Mesodermal cell (in vitro differentiated cells): ENCODE data around the gene TSEN54. TPM values are rescaled to one million over a fixed set of nuclear protein-coding genes. Genes with fewer than 3 reads are reported as not detected.

Experiments used
- H3K27ac ChIP-seq: 2 replicates; pipeline ENCODE4 v1.7.0; 2013; ENCODE audit warnings: mild to moderate bottlenecking, low read depth, low read length, moderate library complexity; ENCODE audit not compliant: severe bottlenecking
- H3K36me3 ChIP-seq: 2 replicates; pipeline ENCODE4 v1.7.1; 2013; ENCODE audit warnings: mild to moderate bottlenecking, low read length, moderate library complexity; ENCODE audit not compliant: control insufficient read depth, insufficient read depth
- H3K4me1 ChIP-seq: one replicate; pipeline ENCODE4 v1.7.1; 2013; ENCODE audit warnings: mild to moderate bottlenecking, low read length; ENCODE audit not compliant: insufficient read depth, control insufficient read depth, poor library complexity, severe bottlenecking
- H3K4me3 ChIP-seq: 2 replicates; pipeline ENCODE4 v1.7.0; 2013; ENCODE audit warnings: low read length, control low read depth, mild to moderate bottlenecking; ENCODE audit not compliant: insufficient read depth, poor library complexity, severe bottlenecking; ENCODE audit errors: extremely low read depth
- H3K9me3 ChIP-seq: 2 replicates; pipeline ENCODE4 v1.7.1; 2013; ENCODE audit warnings: mild to moderate bottlenecking, low read length, moderate library complexity; ENCODE audit not compliant: control insufficient read depth
- WGBS, 2 experiments: methylation state at CpG; one replicate each; pipeline ENCODE4 v1.1.5; 2013; ENCODE audit warnings: missing lambda C conversion rate in 2 of 2; ENCODE audit not compliant: insufficient coverage in 2 of 2; 5-methylcytosine and 5-hydroxymethylcytosine counted together
- polyA plus RNA-seq, 2 experiments: library from polyadenylated mRNA; stranded (reverse); fragments of 50-300 nt; gene quantifications; one replicate each; pipeline ENCODE4 v1.2.3, GENCODE V29; 2013

Gene TSEN54
- 31.4 TPM for polyA plus RNA-seq (2013, experiment 1 of 2)
- polyA plus RNA-seq (2013, experiment 2 of 2): 24.1 TPM

DNA sequence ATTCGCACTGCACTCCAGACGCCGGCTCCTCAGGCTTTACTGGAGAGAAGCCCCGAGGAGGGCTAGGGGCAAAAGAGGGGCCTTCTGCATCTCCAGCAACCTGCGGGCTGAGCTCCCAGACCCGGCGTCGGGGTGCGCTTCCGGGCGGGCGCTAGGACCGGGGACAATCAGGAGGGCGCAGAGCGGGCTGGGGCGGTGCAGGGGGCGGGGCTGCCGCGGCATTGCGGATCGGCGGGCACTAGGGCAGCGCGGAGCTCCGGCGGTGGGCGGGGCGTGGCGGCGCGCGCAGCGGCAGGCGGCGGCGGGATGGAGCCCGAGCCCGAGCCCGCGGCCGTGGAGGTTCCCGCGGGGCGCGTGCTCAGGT lies at the start of gene TSEN54:
Gene TSEN54 (plus strand): TSS at position 274 of the 364 bp plus-strand sequence. CDS start 33 bp downstream, at position 307.
- no peaks in the 10 kb centered on the region for H3K9me3 ChIP-seq
- WGBS, 2 experiments: 0 to 1% methylated on average over 33 to 45 of the region's 45 CpGs
- H3K27ac ChIP-seq: peak within 1 kb of the TSS; percentile 78
- H3K4me1 ChIP-seq: peaks cover 21% of the 10 kb centered on the region
- H3K4me3 ChIP-seq: peak within 1 kb of the TSS; percentile 80
- peaks cover 49% of the 10 kb centered on the region for H3K36me3 ChIP-seq

DNA sequence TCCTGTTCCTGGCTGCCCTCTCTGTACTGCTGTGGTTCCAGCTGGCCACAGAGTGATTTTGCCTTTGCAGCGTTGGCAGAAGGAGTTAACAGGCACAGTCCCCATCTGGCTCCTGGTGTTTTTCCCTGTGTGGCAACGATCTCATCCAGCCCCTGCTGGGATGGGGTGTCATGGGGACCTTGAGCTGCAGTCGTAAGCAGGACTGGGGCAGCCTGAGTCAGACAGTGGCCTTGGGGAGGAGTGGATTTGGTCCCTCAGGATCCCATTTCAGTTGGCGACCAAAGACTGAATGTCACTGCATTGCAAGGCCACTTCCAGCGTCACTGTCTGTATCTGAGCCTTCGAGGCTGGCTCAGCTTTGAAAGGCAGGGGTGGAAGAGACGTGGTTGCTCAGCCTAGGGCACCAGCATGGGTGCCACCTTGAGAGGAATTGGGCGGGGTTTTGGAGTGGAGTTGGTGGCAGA lies 48.0 kb upstream of the TSEN54 start:
- Histone ChIP-seq H3K27ac (no peak overlapping the region), H3K36me3 (peaks cover 23% of the 10 kb centered on the region), H3K4me3 (no peak overlapping the region), H3K4me1 (no peaks in the 10 kb centered on the region), H3K9me3 (no peaks in the 10 kb centered on the region)
- 94 to 95% methylated on average over 6 to 8 of the region's 8 CpGs for WGBS, 2 experiments

DNA sequence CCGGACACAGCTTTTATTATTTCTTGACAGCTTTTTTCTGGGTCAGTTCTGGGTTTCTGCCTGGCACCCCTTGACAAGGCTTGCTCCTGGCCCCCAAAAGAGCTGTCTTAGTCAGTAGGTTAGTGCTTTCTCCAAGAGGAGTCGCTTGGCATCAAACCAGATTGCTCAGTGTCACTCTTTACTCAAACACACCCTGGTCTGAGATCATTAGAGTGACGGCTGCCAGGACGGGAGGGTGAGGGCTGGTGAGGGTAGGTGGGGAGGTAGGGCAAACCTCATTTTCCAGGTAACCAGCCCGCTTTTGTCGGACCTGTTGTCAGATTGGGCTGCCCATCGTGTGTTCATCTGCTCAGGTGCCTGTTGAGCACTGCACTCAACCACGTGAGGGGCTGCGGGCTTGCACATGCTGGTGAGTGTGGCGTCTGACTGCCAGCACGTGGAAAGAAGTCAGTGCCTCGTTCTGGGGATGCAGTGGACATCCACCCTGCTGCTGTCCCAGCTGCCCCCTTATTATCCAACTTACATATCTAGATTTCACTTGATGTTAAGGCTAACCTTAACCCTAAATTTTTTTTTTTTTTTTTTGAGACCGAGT lies 47.5 kb upstream of the TSEN54 start:
- no peaks in the 10 kb centered on the region for H3K9me3 ChIP-seq
- no peak overlapping the region for H3K27ac ChIP-seq
- no peaks in the 10 kb centered on the region for H3K4me1 ChIP-seq
- H3K36me3 ChIP-seq: peaks cover 27% of the 10 kb centered on the region
- H3K4me3 ChIP-seq: no peak overlapping the region
- WGBS, 2 experiments: 94 to 95% methylated on average over 10 to 11 of the region's 13 CpGs

DNA sequence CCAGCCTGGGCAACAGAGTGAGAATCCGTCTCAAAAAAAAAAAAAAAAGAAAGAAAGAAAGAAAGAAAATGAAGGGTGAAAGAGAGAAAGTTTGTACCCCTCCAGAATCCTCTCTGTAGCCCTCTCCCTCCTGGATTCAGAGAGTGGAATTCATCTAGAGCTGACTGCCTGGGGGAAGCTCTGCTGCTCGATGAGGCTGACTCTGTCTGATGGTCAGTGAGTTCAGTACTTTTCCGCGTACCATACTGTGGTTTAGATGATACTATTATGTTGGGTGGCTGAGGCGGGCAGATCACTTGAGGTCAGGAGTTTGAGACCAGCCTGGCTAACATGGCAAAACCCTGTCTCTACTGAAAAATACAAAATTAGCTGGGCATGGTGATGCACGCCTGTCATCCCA lies 45.1 kb upstream of the TSEN54 start:
- H3K4me1 ChIP-seq: peaks cover 13% of the 10 kb centered on the region
- H3K4me3 ChIP-seq: no peak overlapping the region
- no peak overlapping the region for H3K27ac ChIP-seq
- H3K36me3 ChIP-seq: peaks cover 27% of the 10 kb centered on the region
- WGBS, 2 experiments: 93 to 96% methylated on average over 3 to 6 of the region's 6 CpGs
- no peaks in the 10 kb centered on the region for H3K9me3 ChIP-seq

DNA sequence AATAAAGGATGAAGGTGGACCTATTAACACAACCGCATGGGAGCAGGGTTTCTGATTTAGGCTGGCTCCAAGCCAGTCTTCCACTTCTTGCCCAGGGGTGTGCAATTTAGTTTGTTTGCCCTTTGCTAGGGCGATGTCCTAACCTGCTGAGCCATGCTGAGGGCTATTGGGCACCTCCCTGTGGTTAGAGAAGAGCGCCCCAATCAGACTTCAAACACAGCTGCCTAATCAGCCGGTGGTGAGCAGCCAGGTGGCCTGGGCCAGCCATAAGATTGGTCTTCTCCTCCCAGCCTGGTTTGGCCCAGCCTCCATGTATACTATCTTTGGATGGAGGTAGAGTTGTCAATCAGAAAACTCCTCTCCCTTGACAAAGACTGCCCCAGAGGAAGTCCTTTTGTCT lies 44.2 kb upstream of the TSEN54 start:
- H3K27ac ChIP-seq: no peak overlapping the region
- no peak overlapping the region for H3K4me3 ChIP-seq
- WGBS, 2 experiments: 93 to 100% methylated on average over 2 to 3 of the region's 4 CpGs
- peaks cover 14% of the 10 kb centered on the region for H3K4me1 ChIP-seq
- peaks cover 22% of the 10 kb centered on the region for H3K36me3 ChIP-seq
- no peaks in the 10 kb centered on the region for H3K9me3 ChIP-seq

DNA sequence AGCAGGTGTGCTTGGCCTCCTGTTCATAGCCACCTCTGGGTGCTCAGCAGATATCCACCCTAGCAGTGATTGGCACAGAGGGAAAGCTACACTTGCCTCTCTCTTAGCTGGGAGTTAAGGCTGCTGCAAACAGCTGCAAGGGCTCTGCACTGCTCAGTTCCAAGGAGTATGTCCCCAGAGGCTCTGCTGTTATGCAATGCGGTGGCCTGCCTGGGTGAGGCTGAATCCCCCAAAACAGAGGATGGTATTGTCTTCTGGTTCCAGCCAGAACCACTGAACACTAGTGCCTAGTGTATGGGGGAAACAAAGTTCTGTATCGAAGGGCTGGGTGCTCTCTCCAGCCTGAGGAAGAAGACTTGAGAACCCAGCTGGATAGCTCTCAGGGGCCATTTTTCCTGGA lies 43.1 kb upstream of the TSEN54 start:
- 86 to 100% methylated on average over 1 to 2 of the region's 2 CpGs for WGBS, 2 experiments
- Histone ChIP-seq H3K27ac (no peak overlapping the region), H3K9me3 (no peaks in the 10 kb centered on the region)

DNA sequence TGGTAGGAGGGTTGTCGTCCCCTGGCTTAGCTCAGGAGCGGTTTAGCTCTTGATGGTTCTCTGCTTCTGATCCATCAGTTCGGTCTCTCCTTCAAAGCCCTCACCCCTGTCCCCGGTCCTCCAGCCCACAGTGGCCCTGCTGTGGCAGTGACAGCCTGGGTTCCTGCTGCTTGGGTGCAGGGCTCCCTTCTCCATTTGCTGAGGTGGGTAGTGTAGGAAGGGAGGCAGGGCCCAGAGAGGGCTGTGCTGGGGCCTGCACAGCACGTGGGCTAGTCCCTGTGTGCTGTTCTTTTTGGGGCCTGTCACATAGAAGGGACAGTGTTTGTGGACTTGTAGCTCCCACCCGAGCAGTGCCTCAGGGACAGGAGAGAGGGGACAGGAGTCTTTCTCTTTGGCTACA lies 41.6 kb upstream of the TSEN54 start:
- Histone ChIP-seq H3K36me3 (peaks cover 21% of the 10 kb centered on the region), H3K9me3 (no peaks in the 10 kb centered on the region), H3K27ac (peak overlapping the region; percentile 53), H3K4me1 (peaks cover 14% of the 10 kb centered on the region), H3K4me3 (no peak overlapping the region)
- WGBS, 2 experiments: 87 to 94% methylated on average over 4 to 5 of the region's 6 CpGs

More for the DNA sequence above, 43.1 kb upstream of the TSEN54 start:
- Histone ChIP-seq H3K4me1 (peaks cover 14% of the 10 kb centered on the region), H3K36me3 (peaks cover 21% of the 10 kb centered on the region), H3K4me3 (no peak overlapping the region)

DNA sequence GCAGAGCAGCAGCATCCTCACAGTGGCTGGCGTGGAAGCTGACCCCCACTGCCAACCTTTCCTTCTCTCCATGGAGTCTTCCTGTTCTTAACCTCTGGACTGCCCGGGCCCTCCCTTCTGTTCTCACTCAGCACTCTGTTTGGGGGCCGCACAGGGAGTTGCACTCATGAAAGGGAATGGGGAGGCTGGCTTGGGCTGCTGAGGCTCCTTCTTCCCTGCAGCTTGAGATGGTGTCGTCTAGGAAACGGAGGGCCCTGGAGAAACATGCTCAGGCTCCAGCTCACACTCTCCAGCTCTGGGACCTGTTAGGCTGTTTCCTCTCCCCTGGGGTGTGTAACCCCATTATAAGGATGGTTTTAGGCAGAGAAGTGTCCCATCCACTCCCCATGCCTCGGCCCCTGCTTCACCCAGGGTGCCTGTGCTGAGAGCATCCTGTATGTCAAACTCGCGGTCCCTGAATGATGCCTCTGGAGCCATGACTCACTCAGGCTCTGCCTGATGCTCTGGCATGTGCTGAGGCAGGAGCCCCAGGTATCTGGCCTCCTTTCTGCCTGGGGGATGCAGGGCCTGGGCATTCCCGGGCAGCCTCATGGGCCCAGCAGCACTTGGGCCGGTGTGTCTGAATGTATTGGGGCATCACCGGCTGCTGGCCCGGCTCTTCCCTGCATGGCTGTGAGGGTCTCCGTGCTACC lies 41.0 kb upstream of the TSEN54 start:
- Histone ChIP-seq H3K9me3 (no peaks in the 10 kb centered on the region), H3K27ac (peak overlapping the region; percentile 53), H3K36me3 (peaks cover 21% of the 10 kb centered on the region), H3K4me1 (peaks cover 14% of the 10 kb centered on the region), H3K4me3 (no peak overlapping the region)
- 91 to 95% methylated on average over 7 to 12 of the region's 13 CpGs for WGBS, 2 experiments

DNA sequence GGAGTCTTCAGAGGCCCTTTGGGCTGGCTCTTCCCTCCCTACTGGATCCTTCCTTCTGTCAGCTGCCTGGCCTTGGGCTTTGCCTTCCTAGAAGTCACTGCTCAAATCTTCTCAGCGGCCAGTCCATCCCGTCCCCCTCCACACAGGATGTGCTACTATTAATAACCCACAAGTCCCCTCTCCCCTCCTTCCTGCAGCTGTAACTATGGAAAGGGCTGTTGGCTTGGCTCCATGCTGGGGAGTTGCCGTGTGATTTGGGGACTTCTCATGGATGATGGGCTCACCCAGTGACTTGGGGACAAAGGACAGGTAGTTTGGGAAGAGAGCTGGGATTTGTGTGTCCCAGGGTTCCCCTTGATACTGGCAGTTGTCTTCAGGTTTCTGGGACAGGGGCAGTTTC lies 40.5 kb upstream of the TSEN54 start:
- no peaks in the 10 kb centered on the region for H3K9me3 ChIP-seq
- H3K4me1 ChIP-seq: peaks cover 17% of the 10 kb centered on the region
- H3K36me3 ChIP-seq: peaks cover 21% of the 10 kb centered on the region
- peak overlapping the region; percentile 29 for H3K27ac ChIP-seq
- 80 to 93% methylated on average over 1 to 3 of the region's 3 CpGs for WGBS, 2 experiments
- H3K4me3 ChIP-seq: no peak overlapping the region

DNA sequence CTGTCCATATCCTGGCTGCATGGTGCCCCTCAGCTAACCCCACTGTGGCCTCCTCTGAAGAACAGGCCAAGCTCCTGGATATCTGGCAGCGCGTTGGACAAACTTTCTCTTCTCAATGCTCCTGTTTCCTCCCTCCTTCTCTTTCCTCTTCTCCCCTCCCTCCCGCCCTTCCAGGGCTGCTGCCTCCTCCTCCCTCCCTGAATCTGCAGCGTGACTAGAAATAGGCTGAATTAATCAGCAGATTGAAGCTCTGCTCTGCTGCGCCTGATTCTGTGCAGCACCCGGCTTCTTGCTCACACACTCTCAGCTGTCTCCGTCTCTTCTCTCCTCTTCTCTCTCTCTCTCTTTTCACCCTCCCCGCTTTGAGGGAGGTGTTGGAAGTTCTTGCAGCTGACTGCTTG lies 40.1 kb upstream of the TSEN54 start:
- Histone ChIP-seq H3K27ac (peak overlapping the region; percentile 49), H3K4me1 (peaks cover 18% of the 10 kb centered on the region), H3K9me3 (no peaks in the 10 kb centered on the region), H3K36me3 (peaks cover 21% of the 10 kb centered on the region), H3K4me3 (no peak overlapping the region)
- 60 to 84% methylated on average over 2 to 7 of the region's 8 CpGs for WGBS, 2 experiments
